Lower lobe of right lung (tissue), 2 donors: Measurements from ENCODE around the gene ZBTB8B. TPM values are rescaled to one million over a fixed set of nuclear protein-coding genes. Genes with fewer than 3 reads are reported as not detected.
A peak's percentile ranks its signal among the peaks of the same experiment; 100 is the strongest.

ENCODE experiments used
- ATAC-seq, 2 donors: fragments of 200-7000 bp; cut with Tn5 transposase; one replicate each; pipeline ENCODE4 v1.9.1; 2020 to 2022; ENCODE audit warnings: mild to moderate bottlenecking in 2 of 2, moderate library complexity in 2 of 2
- DNase-seq: peaks from one replicate; pipeline ENCODE4 v3.0.0-alpha.2; 2020
- H3K27ac ChIP-seq: fragments of 200-600 bp; one replicate; pipeline ENCODE4 v1.8.0; 2022
- H3K27me3 ChIP-seq: fragments of 200-600 bp; one replicate; pipeline ENCODE4 v1.8.0; 2022; ENCODE audit warnings: low read depth
- H3K36me3 ChIP-seq: fragments of 200-600 bp; one replicate; pipeline ENCODE4 v1.8.0; 2022; ENCODE audit warnings: mild to moderate bottlenecking
- H3K4me1 ChIP-seq: fragments of 200-600 bp; one replicate; pipeline ENCODE4 v1.8.0; 2022
- H3K4me3 ChIP-seq: fragments of 200-600 bp; one replicate; pipeline ENCODE4 v1.8.0; 2022; ENCODE audit warnings: mild to moderate bottlenecking
- H3K9me3 ChIP-seq: fragments of 200-600 bp; one replicate; pipeline ENCODE4 v1.8.0; 2022
- intact Hi-C: fragments of 100-400 bp; cut with DNase I; formaldehyde crosslinking; loops from one replicate; pipeline ENCODE4 v1.11.0; 2022
- total RNA-seq: library from RNA; stranded (reverse); fragmentation: NEBNext Ultra II Directional; extraction: Animal tissue kit (Norgen Biotek cat#: 25700); gene quantifications from one replicate; pipeline ENCODE4 v1.2.1, GENCODE V29; 2021
- TF ChIP-seq, protein P1 (sequence below): fragments of 200-600 bp; IDR thresholded peaks from one replicate; pipeline ENCODE4 v1.8.0; 2022; ENCODE audit warnings: antibody characterized with exemption, mild to moderate bottlenecking
- donor health status: DM: no; HTN: yes; CAD: no; lungs with severe emphysema.

Gene ZBTB8B
- total RNA-seq, 1 donor from 2014 or later = 0.03 TPM

GRCh38 chr1:32496127-32496526 is 31.3 kb downstream of the ZBTB8B start:
- H3K4me3 ChIP-seq = no peak overlapping the region
- TF ChIP-seq, protein P1, sequence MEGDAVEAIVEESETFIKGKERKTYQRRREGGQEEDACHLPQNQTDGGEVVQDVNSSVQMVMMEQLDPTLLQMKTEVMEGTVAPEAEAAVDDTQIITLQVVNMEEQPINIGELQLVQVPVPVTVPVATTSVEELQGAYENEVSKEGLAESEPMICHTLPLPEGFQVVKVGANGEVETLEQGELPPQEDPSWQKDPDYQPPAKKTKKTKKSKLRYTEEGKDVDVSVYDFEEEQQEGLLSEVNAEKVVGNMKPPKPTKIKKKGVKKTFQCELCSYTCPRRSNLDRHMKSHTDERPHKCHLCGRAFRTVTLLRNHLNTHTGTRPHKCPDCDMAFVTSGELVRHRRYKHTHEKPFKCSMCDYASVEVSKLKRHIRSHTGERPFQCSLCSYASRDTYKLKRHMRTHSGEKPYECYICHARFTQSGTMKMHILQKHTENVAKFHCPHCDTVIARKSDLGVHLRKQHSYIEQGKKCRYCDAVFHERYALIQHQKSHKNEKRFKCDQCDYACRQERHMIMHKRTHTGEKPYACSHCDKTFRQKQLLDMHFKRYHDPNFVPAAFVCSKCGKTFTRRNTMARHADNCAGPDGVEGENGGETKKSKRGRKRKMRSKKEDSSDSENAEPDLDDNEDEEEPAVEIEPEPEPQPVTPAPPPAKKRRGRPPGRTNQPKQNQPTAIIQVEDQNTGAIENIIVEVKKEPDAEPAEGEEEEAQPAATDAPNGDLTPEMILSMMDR = no peak
- H3K27me3 ChIP-seq = no peaks in the 10 kb centered on the region
- H3K36me3 ChIP-seq = no peaks in the 10 kb centered on the region
- ATAC-seq (no peak), DNase-seq (no peak)
- intact Hi-C loops = no loop called here
- H3K4me1 ChIP-seq = peaks cover 8% of the 10 kb centered on the region
- no peaks in the 10 kb centered on the region for H3K9me3 ChIP-seq
- peak overlapping the region; percentile 47 for H3K27ac ChIP-seq

DNA sequence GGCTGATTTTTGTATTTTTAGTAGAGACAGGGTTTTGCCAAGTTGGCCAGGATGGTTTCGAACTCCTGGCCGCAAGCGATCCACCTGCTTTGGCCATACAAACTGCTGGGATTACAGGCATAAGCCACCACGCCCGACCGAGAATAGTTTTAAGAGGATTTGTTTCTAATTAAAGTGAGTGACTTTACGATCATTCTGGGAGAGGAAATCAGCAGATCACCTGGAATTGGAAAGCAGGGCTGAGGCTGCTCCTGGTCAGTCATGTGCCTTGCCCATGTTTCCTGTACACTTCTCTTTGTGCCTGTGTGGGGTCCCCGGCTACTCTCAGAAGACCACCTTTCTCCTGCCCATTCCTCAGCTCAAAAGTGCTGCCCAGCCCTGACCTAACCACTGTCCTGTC is 33.9 kb downstream of the ZBTB8B start:
- no peak for DNase-seq
- no peak overlapping the region for H3K27ac ChIP-seq
- H3K9me3 ChIP-seq = no peaks in the 10 kb centered on the region
- H3K27me3 ChIP-seq = no peaks in the 10 kb centered on the region
- no peaks in the 10 kb centered on the region for H3K36me3 ChIP-seq
- TF ChIP-seq, protein P1 = no peak
- intact Hi-C loops = no loop called here
- peaks cover 23% of the 10 kb centered on the region for H3K4me1 ChIP-seq
- H3K4me3 ChIP-seq = no peak overlapping the region
- no peak for ATAC-seq

DNA sequence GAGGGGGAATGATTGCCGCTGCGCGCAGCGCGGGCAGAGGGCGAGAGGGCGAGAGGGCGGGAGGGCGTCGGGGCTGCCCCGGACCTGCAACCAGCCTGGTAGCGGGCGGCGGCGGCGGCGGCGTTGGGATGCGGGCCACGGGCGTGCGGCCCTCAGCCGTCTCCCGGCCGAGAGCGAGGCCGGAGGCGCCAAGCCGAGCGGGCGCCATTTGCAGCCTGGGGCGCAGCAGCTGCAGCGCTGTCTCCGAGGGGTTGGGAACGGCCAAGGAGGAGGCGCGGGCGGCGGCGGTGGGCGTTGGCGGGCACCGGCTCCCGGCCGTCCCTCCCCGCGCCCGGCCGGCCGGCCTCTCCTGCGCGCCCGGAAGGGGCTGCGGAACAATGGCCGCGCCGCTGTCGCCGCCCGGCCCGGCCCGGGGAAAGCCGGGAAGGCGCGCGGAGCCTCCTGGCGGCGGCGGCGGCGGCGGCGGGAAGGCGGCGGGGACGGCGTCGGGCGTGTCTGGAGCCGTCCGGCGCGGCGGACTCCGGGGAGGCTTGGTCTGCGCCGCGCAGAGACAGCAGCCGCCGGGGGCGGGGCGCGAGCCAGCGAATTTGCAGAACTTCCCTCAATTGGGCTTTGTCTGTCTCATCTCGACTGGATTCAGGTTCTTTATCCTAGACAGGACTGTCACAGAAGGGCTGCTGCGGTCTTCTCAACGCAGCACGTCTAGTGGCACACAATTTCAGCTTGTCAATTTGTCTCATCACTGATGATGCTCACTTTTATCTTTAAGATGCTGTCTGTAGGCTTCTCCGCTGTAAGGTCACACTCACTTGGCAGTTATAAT is 35.7 kb downstream of the ZBTB8B start:
- H3K36me3 ChIP-seq = no peaks in the 10 kb centered on the region
- H3K27ac ChIP-seq = peak overlapping the region; percentile 98
- peaks cover 23% of the 10 kb centered on the region for H3K4me1 ChIP-seq
- H3K27me3 ChIP-seq = no peaks in the 10 kb centered on the region
- no peaks in the 10 kb centered on the region for H3K9me3 ChIP-seq
- peak overlapping the region; percentile 75 for H3K4me3 ChIP-seq
- DNase-seq (peak; percentile 85), ATAC-seq (peak; percentile 92 to 93)
- TF ChIP-seq, protein P1 = no peak
- intact Hi-C loops = no loop called here

DNA sequence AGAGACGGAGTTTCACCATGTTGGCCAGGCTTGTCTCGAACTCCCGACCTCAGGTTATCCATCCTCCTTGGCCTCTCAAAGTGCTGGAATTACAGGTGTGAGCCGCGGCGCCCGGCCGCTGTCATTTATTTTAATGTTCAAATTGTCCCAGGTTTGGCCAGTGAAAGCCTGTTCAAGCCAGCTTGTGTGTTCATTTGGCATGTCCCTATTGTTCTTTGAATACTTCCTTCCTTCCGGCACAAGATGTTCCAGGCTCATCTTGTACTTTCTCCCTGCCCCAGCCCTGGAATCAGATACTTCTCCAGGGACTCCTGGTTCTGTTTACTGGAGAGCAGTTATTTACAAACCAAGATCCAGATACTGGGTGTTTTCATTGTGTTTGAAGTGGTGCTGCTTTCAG is 37.0 kb downstream of the ZBTB8B start:
- DNase-seq (no peak), ATAC-seq (peak in 1 of 2 donors; percentile 35)
- no peak overlapping the region for H3K4me3 ChIP-seq
- H3K27ac ChIP-seq = peak overlapping the region; percentile 98
- H3K27me3 ChIP-seq = no peaks in the 10 kb centered on the region
- H3K4me1 ChIP-seq = peaks cover 23% of the 10 kb centered on the region
- intact Hi-C loops = no loop called here
- H3K9me3 ChIP-seq = no peaks in the 10 kb centered on the region
- H3K36me3 ChIP-seq = no peaks in the 10 kb centered on the region
- TF ChIP-seq, protein P1 = no peak

DNA sequence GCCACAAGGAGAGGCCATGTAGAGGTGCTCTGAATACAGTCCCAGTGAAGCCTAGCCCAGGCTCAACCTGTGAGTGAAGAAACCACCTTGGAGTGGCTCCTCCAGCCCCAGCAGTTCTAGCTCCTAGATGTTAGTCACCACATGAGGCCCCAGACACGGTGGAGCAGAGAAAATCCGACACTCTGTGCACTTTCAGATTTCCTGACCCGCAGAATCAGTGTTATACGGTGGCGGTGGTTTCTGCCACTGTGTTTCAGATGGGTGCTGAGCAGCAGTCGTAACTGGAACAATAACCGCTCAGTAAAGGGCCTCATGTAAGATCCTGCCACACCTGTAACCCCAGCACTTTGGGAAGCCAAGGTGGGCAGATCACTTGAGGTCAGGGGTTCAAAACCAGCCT is 38.3 kb downstream of the ZBTB8B start:
- Histone ChIP-seq H3K36me3 (no peaks in the 10 kb centered on the region), H3K4me3 (no peak overlapping the region), H3K4me1 (peaks cover 23% of the 10 kb centered on the region), H3K27me3 (no peaks in the 10 kb centered on the region), H3K27ac (peak overlapping the region; percentile 74), H3K9me3 (no peaks in the 10 kb centered on the region)
- TF ChIP-seq, protein P1 = no peak
- intact Hi-C loops = no loop called here
- ATAC-seq = no peak
- DNase-seq = no peak
